GM12872 (cell line): ENCODE results near the gene BMP4.

Experiments
- TF ChIP-seq, protein P1 (sequence below): IDR thresholded peaks from 3 replicates; pipeline ENCODE4 v1.5.1; 2011; ENCODE audit warnings: low read depth, mild to moderate bottlenecking, low read length, moderate library complexity; ENCODE audit not compliant: insufficient read depth

Gene BMP4

DNA sequence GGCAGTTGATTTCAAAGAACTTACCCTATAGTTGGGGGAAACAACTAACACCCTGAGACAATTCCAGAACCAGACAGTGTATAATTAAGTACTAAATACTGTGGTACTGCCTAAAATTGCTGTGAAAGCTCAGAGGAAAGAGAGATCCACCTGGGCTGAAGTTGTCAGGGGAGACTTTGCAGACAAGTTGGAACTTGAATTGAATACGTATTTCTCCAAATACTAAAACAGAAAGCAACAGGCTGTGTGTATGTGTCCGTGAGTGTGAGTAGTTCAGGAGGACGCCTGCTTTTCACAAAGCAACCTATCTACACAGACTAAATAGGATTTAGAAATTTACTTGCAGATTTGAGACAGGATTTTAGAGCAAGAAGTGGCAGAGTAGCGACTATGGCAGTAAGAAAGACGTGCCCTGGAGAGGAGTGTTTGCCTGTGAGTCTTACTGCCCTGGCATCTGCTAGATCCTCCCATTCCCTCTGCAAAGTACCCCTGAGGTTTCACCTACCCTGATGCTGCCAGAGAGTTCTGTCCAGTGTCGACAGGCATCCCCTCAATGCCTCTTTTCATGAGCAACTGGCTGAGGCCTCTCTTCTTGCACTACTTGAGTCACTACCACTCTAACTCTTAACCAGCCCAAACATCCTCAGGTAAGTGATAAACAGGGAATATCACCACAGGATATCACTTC, 37.4 kb upstream of the BMP4 start:
- TF ChIP-seq, protein P1, sequence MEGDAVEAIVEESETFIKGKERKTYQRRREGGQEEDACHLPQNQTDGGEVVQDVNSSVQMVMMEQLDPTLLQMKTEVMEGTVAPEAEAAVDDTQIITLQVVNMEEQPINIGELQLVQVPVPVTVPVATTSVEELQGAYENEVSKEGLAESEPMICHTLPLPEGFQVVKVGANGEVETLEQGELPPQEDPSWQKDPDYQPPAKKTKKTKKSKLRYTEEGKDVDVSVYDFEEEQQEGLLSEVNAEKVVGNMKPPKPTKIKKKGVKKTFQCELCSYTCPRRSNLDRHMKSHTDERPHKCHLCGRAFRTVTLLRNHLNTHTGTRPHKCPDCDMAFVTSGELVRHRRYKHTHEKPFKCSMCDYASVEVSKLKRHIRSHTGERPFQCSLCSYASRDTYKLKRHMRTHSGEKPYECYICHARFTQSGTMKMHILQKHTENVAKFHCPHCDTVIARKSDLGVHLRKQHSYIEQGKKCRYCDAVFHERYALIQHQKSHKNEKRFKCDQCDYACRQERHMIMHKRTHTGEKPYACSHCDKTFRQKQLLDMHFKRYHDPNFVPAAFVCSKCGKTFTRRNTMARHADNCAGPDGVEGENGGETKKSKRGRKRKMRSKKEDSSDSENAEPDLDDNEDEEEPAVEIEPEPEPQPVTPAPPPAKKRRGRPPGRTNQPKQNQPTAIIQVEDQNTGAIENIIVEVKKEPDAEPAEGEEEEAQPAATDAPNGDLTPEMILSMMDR, result no peak

DNA sequence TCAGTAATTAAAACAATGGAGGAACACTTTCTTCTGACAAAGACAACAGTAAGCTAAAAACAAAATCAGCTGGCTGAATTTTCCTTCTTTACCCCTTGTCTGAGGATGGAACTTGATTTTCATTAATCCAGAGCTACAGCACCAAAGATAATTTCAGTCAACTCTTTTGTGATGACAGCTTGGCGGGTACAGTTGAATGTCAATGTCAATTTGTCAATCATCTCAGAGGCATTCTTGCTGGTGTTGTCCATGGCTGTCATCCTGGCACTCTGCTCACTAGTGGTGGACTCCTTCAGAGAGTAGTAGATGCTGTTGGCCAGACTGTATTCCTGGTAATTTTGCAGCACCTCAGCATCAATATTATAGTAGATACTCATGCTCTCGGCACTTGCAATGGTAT, 34.4 kb upstream of the BMP4 start:
- TF ChIP-seq, protein P1, result no peak

DNA sequence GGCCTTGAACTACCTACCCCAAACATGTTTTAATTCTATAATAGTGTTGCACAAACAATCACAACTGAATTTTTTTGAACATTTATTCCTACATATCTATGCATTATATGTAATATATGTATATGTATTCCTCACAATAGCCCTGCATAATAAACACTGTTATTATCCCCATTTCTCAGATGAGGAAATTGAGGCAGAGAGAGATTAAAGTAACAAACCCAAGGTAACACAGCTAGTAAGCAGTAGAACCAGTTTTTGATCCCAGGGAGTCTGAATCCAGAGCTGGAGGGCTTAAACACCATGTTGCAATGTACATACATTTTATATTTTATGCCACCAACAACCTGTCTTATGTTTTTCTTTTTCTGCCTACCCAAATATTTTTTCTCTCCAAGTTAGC, 26.5 kb upstream of the BMP4 start:
- TF ChIP-seq, protein P1, result no peak

DNA sequence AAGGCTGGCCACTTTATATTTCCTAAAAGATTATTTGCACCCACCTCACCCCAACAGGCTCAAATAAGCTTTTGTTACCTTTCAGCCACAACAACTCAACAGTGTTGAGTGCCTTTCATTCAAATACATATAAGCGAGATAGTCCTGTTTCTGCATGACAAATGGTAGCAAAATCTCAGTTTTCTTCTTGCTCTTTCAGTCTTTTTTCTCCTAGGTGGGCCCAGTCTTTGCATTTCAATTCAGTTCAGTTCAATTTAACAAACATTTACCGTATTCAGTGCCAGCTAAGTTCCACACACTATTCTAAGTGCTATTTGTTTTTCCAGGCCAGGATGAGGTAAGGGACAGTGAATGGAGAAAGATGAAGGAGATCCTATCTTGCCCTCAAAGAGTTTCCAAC, 25.9 kb upstream of the BMP4 start:
- TF ChIP-seq, protein P1, result no peak

DNA sequence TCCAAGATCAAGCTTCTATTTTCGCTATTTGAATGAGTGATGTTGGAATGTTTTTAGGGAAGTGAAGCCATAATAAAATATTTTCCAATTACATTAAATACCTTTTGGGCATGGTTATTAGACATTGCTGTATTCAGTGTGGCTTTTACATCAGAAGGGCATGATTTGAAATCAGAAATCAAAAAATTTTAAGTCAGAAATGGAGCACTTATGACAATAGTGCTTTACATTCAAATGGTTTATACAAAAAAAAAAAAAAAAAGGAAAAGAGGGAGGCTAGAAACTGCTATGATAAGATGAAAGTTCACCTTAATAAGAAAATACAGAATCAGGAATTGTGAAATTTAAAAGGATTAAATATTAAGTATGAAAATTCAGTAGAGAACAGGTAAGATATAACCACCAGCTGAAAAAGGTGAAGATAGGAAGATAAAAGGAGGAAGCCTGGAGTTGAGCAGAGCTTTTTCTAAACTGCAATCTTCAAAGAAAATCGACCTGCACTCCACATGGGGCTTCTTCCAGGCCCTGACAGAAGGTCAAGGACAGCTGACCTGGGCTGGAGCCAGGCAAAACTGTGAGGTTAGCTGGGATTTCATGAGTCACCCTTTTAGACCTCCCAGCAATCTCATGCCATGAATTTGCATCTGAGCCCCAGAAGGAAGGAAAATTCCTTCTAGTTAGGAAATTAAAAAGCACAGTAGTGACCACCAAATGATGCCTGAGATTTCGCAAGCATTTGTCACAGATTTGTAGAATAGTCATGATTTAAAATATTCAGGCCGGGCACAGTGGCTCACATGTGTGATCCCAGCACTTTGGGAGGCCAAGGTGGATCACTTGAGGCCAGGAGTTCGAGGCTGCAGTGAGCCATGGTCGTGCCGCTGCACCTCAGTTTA, 23.4 kb upstream of the BMP4 start:
- TF ChIP-seq, protein P1, result no peak

DNA sequence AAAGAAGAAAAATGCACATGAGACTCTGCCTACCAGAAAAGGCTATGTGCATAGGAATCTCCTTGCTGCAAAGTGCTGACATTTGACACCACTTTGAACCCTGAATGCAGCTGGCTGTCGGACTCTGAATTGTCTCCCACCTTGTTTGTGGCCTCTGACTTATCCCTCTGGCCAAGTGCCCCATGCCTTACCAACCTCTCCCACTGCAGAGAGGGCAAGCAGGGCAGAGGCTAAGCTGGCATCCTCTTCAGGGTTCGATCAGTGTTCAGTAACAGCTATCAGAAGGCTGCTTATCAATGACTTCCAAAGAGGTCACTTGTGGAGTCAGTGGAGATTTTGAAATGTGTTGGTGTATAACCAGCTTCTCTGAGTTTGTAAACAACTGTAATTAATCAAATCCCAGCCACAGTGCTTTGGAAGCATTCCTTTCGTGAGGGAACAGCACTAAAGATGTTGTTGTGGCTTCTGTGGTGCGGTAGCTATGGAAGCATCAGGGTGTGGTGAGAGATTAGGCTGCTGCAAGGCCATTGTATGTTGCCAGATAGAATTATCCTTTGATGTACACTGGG, 22.6 kb upstream of the BMP4 start:
- TF ChIP-seq, protein P1, result no peak

DNA sequence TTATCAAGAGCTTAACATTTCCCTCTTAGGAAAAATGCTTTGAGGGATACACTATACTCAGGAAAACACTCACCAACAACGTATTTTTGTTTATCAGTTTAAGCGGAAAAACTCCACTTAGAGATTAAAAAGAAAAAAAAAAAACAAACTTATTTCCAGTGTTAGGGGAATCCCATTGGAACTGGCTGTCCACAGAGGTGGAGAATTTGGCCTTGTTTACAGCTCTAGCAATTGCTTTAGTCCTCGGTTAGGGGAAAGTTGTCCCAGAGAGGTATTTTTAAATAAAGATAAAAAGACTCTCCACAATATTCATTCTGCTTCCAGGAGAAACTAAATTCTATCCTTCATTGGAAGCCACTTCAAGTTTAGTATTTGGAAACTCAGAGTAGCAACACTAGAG, 21.6 kb upstream of the BMP4 start:
- TF ChIP-seq, protein P1, result no peak
